Muscle of leg (tissue), 11 donors: ENCODE measurements around the gene CTNND2. TPM values are rescaled to one million over a fixed set of nuclear protein-coding genes. Genes with fewer than 3 reads are reported as not detected.

ENCODE experiments used
- DNase-seq: peaks from one replicate; pipeline ENCODE4 v3.0.0; 2013
- H3K27ac ChIP-seq: one replicate; pipeline ENCODE4 v1.5.1; 2013; ENCODE audit warnings: mild to moderate bottlenecking, low read length, control low read depth
- H3K27me3 ChIP-seq: one replicate; pipeline ENCODE4 v1.6.1; 2013; ENCODE audit warnings: low read length; ENCODE audit not compliant: control insufficient read depth, insufficient read depth
- H3K36me3 ChIP-seq: one replicate; pipeline ENCODE4 v1.6.1; 2013; ENCODE audit warnings: low read length; ENCODE audit not compliant: control insufficient read depth, insufficient read depth
- H3K4me1 ChIP-seq: one replicate; pipeline ENCODE4 v1.6.1; 2013; ENCODE audit warnings: low read length; ENCODE audit not compliant: control insufficient read depth, insufficient read depth
- H3K4me3 ChIP-seq: one replicate; pipeline ENCODE4 v1.5.1; 2013; ENCODE audit warnings: low read length, control low read depth
- H3K9me3 ChIP-seq: replicated peaks from 2 replicates; pipeline ENCODE4 v1.6.1; 2013; ENCODE audit warnings: low read depth, low read length; ENCODE audit not compliant: control insufficient read depth
- WGBS: methylation state at CpG from one replicate; pipeline ENCODE4 v1.1.5; 2013; ENCODE audit warnings: missing lambda C conversion rate; ENCODE audit not compliant: insufficient coverage; 5-methylcytosine and 5-hydroxymethylcytosine counted together
- polyA plus RNA-seq, 8 donors: library from polyadenylated mRNA; unstranded; fragments of 120-200 nt; gene quantifications; one replicate each; pipeline versions ENCODE4 v1.2.1 to v1.2.3, GENCODE V29; 2013; ENCODE audit warnings: inconsistent platforms in 1 of 8, low replicate concordance in 1 of 8; ENCODE audit not compliant: insufficient read length in 8 of 8, insufficient read depth in 1 of 8
- total RNA-seq: library from RNA; stranded (reverse); fragments of 120-200 nt; gene quantifications from one replicate; pipeline ENCODE4 v1.2.4, GENCODE V29; 2013

Gene CTNND2
- total and polyA plus RNA-seq, 9 donors = 0.48 to 1.0 (median 0.71) TPM

- no CpG with 5 or more reads among the region's 1 CpG for WGBS
- Histone ChIP-seq H3K4me3 (no peak overlapping the region), H3K4me1 (no peaks in the 10 kb centered on the region), H3K36me3 (no peaks in the 10 kb centered on the region), H3K27me3 (no peaks in the 10 kb centered on the region), H3K27ac (no peak overlapping the region), H3K9me3 (peaks cover 2% of the 10 kb centered on the region)
- DNase-seq = no peak
Measured at GRCh38 chr5:11734369-11734768, 169.9 kb downstream of the CTNND2 start.

GRCh38 chr5:11733840-11734192, 170.4 kb downstream of the CTNND2 start:
- Histone ChIP-seq H3K27me3 (no peaks in the 10 kb centered on the region), H3K27ac (no peak overlapping the region), H3K9me3 (no peaks in the 10 kb centered on the region), H3K36me3 (no peaks in the 10 kb centered on the region), H3K4me3 (no peak overlapping the region), H3K4me1 (no peaks in the 10 kb centered on the region)
- WGBS = no CpG with 5 or more reads among the region's 4 CpGs
- DNase-seq = no peak

GRCh38 chr5:11733185-11733839, 170.9 kb downstream of the CTNND2 start:
- H3K4me3 ChIP-seq = no peak overlapping the region
- no peaks in the 10 kb centered on the region for H3K27me3 ChIP-seq
- no peak for DNase-seq
- no peaks in the 10 kb centered on the region for H3K9me3 ChIP-seq
- no peaks in the 10 kb centered on the region for H3K36me3 ChIP-seq
- H3K4me1 ChIP-seq = no peaks in the 10 kb centered on the region
- 67% methylated on average over 1 of the region's 2 CpGs for WGBS
- no peak overlapping the region for H3K27ac ChIP-seq

- no peak for DNase-seq
- Histone ChIP-seq H3K9me3 (no peaks in the 10 kb centered on the region), H3K4me1 (no peaks in the 10 kb centered on the region), H3K27ac (no peak overlapping the region), H3K4me3 (no peak overlapping the region), H3K36me3 (no peaks in the 10 kb centered on the region), H3K27me3 (no peaks in the 10 kb centered on the region)
- WGBS = 77% methylated on average over 3 of the region's 3 CpGs
Measured at GRCh38 chr5:11724940-11725339, 179.3 kb downstream of the CTNND2 start.

GRCh38 chr5:11719888-11720481, 184.3 kb downstream of the CTNND2 start:
- no peaks in the 10 kb centered on the region for H3K9me3 ChIP-seq
- peak; percentile 54 for DNase-seq
- no peak overlapping the region for H3K4me3 ChIP-seq
- H3K36me3 ChIP-seq = no peaks in the 10 kb centered on the region
- no peaks in the 10 kb centered on the region for H3K27me3 ChIP-seq
- 37% methylated on average over 2 of the region's 5 CpGs for WGBS
- no peak overlapping the region for H3K27ac ChIP-seq
- no peaks in the 10 kb centered on the region for H3K4me1 ChIP-seq

GRCh38 chr5:11715461-11716196, 188.6 kb downstream of the CTNND2 start:
- WGBS = 86% methylated on average over 2 of the region's 6 CpGs
- Histone ChIP-seq H3K4me1 (no peaks in the 10 kb centered on the region), H3K9me3 (no peaks in the 10 kb centered on the region), H3K4me3 (no peak overlapping the region), H3K36me3 (no peaks in the 10 kb centered on the region), H3K27me3 (no peaks in the 10 kb centered on the region), H3K27ac (no peak overlapping the region)
- DNase-seq = peak; percentile 14

- H3K36me3 ChIP-seq = no peaks in the 10 kb centered on the region
- no peak overlapping the region for H3K4me3 ChIP-seq
- no peak for DNase-seq
- H3K27ac ChIP-seq = no peak overlapping the region
- H3K27me3 ChIP-seq = no peaks in the 10 kb centered on the region
- H3K9me3 ChIP-seq = no peaks in the 10 kb centered on the region
- 40% methylated on average over 1 of the region's 1 CpG for WGBS
- no peaks in the 10 kb centered on the region for H3K4me1 ChIP-seq
Measured at GRCh38 chr5:11711932-11712331, 192.3 kb downstream of the CTNND2 start.

GRCh38 chr5:11709021-11709420, 195.2 kb downstream of the CTNND2 start:
- H3K36me3 ChIP-seq = no peaks in the 10 kb centered on the region
- WGBS = no CpG with 5 or more reads among the region's 4 CpGs
- no peaks in the 10 kb centered on the region for H3K4me1 ChIP-seq
- H3K27me3 ChIP-seq = no peaks in the 10 kb centered on the region
- no peak overlapping the region for H3K27ac ChIP-seq
- H3K4me3 ChIP-seq = no peak overlapping the region
- DNase-seq = no peak
- no peaks in the 10 kb centered on the region for H3K9me3 ChIP-seq

- H3K27me3 ChIP-seq = no peaks in the 10 kb centered on the region
- no peaks in the 10 kb centered on the region for H3K36me3 ChIP-seq
- no peaks in the 10 kb centered on the region for H3K9me3 ChIP-seq
- WGBS = no CpG with 5 or more reads among the region's 1 CpG
- H3K4me3 ChIP-seq = no peak overlapping the region
- H3K4me1 ChIP-seq = no peaks in the 10 kb centered on the region
- H3K27ac ChIP-seq = no peak overlapping the region
- DNase-seq = no peak
Measured at GRCh38 chr5:11704916-11705315, 199.3 kb downstream of the CTNND2 start.

GRCh38 chr5:11700391-11700790, 203.9 kb downstream of the CTNND2 start:
- DNase-seq = no peak
- Histone ChIP-seq H3K36me3 (no peaks in the 10 kb centered on the region), H3K4me3 (no peak overlapping the region), H3K9me3 (no peaks in the 10 kb centered on the region), H3K4me1 (no peaks in the 10 kb centered on the region), H3K27ac (no peak overlapping the region), H3K27me3 (no peaks in the 10 kb centered on the region)
- no CpG with 5 or more reads among the region's 6 CpGs for WGBS
